ENCODE data around the gene ID1.
A peak's percentile ranks its signal among the peaks of the same experiment; 100 is the strongest.

DNA sequence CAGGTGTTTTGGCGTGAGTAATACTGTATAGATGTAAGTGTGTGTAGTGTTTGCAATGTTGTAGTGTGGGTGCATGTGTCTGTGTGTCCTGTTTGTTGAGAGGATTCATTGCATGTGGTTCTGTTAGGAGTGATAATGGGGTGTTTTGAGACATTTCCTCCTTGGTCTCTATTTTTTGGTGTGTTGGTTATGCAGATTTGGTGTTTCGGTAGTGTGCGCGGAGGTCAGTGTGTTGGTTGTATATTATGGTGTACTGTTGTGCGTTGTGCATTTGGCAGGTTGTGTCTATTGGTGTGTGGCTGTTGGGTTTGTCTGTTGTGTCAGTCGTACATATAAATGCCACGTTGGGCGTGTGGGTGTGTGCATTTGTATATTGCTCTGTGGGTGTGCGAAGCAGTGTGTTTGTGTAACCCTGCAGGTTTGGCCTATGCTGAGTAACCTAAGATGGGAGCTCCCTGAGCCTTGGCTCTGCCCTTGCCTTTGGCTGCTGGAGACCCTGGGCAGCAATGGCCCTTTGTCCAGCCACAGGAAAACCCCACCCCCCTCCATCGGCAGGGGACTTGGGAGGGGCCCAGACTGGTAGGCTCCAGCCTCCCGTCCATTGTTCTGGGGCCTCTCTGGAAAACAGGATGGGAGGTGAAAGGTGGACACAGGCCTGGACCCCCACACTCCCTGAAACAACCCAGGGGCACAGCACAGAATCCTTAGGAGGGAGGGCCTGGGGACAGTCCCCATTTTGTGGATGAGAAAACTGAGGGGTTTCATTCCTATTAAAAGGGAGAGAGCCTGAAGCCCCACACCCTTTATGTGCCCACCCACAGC, 10.3 kb upstream of the ID1 start:
- TF ChIP-seq, protein P1, sequence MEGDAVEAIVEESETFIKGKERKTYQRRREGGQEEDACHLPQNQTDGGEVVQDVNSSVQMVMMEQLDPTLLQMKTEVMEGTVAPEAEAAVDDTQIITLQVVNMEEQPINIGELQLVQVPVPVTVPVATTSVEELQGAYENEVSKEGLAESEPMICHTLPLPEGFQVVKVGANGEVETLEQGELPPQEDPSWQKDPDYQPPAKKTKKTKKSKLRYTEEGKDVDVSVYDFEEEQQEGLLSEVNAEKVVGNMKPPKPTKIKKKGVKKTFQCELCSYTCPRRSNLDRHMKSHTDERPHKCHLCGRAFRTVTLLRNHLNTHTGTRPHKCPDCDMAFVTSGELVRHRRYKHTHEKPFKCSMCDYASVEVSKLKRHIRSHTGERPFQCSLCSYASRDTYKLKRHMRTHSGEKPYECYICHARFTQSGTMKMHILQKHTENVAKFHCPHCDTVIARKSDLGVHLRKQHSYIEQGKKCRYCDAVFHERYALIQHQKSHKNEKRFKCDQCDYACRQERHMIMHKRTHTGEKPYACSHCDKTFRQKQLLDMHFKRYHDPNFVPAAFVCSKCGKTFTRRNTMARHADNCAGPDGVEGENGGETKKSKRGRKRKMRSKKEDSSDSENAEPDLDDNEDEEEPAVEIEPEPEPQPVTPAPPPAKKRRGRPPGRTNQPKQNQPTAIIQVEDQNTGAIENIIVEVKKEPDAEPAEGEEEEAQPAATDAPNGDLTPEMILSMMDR (IDR thresholded peaks at IDR 0.05) = no peak
- TF ChIP-seq, protein P2, sequence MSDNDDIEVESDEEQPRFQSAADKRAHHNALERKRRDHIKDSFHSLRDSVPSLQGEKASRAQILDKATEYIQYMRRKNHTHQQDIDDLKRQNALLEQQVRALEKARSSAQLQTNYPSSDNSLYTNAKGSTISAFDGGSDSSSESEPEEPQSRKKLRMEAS (IDR thresholded peaks at IDR 0.05) = peak; percentile 37
- TF ChIP-seq, protein P3, sequence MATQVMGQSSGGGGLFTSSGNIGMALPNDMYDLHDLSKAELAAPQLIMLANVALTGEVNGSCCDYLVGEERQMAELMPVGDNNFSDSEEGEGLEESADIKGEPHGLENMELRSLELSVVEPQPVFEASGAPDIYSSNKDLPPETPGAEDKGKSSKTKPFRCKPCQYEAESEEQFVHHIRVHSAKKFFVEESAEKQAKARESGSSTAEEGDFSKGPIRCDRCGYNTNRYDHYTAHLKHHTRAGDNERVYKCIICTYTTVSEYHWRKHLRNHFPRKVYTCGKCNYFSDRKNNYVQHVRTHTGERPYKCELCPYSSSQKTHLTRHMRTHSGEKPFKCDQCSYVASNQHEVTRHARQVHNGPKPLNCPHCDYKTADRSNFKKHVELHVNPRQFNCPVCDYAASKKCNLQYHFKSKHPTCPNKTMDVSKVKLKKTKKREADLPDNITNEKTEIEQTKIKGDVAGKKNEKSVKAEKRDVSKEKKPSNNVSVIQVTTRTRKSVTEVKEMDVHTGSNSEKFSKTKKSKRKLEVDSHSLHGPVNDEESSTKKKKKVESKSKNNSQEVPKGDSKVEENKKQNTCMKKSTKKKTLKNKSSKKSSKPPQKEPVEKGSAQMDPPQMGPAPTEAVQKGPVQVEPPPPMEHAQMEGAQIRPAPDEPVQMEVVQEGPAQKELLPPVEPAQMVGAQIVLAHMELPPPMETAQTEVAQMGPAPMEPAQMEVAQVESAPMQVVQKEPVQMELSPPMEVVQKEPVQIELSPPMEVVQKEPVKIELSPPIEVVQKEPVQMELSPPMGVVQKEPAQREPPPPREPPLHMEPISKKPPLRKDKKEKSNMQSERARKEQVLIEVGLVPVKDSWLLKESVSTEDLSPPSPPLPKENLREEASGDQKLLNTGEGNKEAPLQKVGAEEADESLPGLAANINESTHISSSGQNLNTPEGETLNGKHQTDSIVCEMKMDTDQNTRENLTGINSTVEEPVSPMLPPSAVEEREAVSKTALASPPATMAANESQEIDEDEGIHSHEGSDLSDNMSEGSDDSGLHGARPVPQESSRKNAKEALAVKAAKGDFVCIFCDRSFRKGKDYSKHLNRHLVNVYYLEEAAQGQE (IDR thresholded peaks at IDR 0.05) = 0 out of 2 replicates have a peak, but pooled peaks have one; percentile 4
- TF ChIP-seq HOXA7 (CRISPR knock-in tag; IDR thresholded peaks at IDR 0.05) (0 out of 2 replicates have a peak, but pooled peaks have one; percentile 11), POLR2A (IDR thresholded peaks at IDR 0.05; ENCODE audit: low read length) (peak; percentile 29; the same call in 1 of the 2 replicates)

Data from A549 (cell line).